ENCODE data around the gene NEU3. TPM values are rescaled to one million over a fixed set of nuclear protein-coding genes. Genes with fewer than 3 reads are reported as not detected.

NEU3 gene
- total RNA-seq, 4 donors from 2014 or later: 10.9 to 50.0 (median 13.3) TPM

DNA sequence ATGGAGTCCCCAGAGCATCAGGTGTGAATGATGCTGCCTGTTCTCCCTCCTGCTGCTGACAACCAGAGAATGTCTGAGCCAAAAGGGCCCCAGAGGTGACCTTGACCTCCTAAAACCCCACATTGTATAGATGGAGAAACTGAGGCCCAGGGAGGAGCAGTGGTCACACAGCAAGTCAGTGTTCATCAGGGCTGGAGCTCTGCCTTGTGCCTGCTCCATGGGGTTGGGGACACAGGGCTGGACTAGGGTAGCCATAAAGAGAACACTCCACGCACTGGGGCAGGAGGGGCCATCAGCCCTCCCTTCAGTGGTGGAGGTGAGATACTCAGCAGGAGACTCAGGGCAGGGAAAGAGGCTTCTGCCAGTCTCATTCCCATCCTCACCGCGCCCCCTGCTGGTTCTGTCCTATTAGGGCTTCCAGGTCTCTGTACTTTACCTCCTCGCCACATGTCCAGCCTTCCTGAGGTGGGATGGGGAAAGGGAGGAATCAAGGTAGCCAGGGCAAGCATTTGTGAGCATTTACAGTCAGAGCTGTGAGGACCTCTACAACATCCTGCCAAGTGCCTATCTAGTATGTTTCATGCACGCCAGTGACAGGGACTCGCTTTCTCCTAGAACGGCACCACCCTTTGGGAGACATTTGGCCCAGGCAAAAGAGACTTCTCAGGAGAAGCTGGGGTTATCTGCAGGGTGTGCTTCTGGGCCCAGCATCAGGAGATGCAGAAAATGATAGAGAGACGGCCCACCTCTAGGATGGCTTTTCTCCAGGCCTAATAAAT lies 43.2 kb downstream of the NEU3 start:
- Histone ChIP-seq H3K36me3 (no peaks in the 10 kb centered on the region), H3K9me3 (no peaks in the 10 kb centered on the region), H3K27me3 (no peaks in the 10 kb centered on the region), H3K4me3 (no peak overlapping the region), H3K4me1 (no peaks in the 10 kb centered on the region), H3K27ac (no peak overlapping the region)
- no peak for TF ChIP-seq POLR2A (IDR thresholded peaks at IDR 0.05)
- TF ChIP-seq, protein P1, sequence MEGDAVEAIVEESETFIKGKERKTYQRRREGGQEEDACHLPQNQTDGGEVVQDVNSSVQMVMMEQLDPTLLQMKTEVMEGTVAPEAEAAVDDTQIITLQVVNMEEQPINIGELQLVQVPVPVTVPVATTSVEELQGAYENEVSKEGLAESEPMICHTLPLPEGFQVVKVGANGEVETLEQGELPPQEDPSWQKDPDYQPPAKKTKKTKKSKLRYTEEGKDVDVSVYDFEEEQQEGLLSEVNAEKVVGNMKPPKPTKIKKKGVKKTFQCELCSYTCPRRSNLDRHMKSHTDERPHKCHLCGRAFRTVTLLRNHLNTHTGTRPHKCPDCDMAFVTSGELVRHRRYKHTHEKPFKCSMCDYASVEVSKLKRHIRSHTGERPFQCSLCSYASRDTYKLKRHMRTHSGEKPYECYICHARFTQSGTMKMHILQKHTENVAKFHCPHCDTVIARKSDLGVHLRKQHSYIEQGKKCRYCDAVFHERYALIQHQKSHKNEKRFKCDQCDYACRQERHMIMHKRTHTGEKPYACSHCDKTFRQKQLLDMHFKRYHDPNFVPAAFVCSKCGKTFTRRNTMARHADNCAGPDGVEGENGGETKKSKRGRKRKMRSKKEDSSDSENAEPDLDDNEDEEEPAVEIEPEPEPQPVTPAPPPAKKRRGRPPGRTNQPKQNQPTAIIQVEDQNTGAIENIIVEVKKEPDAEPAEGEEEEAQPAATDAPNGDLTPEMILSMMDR (IDR thresholded peaks at IDR 0.05): peak; percentile 44 to 53 (median 50)
- intact Hi-C loops (cut with DNase I; ENCODE audit: low total_unique reads): no loop called here
- peak; percentile 39 to 49 for DNase-seq

DNA sequence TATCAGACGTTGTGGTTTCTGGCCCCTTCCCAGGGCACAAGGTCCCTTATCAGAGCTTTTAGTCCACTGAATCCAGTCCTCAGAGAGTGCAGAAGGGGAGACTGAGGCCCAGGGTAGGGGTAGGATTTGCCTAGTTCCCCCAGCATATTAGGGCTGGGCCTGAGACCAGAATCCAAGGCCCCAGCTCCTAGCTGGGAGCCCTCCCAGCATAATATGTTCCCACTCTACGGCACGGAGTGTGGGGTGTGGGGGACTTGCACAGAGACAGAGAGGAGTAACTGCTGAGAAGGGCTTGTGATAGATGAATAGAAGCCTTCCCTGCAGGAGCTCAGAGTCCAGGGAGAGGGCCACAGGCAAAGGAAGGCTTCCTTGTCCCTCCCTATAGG lies 43.8 kb downstream of the NEU3 start:
- Histone ChIP-seq H3K27me3 (no peaks in the 10 kb centered on the region), H3K9me3 (no peaks in the 10 kb centered on the region), H3K4me3 (no peak overlapping the region), H3K27ac (no peak overlapping the region), H3K36me3 (no peaks in the 10 kb centered on the region), H3K4me1 (no peaks in the 10 kb centered on the region)
- no peak for DNase-seq
- TF ChIP-seq, protein P1 (IDR thresholded peaks at IDR 0.05): no peak
- intact Hi-C loops (cut with DNase I; ENCODE audit: low total_unique reads): no loop called here

DNA sequence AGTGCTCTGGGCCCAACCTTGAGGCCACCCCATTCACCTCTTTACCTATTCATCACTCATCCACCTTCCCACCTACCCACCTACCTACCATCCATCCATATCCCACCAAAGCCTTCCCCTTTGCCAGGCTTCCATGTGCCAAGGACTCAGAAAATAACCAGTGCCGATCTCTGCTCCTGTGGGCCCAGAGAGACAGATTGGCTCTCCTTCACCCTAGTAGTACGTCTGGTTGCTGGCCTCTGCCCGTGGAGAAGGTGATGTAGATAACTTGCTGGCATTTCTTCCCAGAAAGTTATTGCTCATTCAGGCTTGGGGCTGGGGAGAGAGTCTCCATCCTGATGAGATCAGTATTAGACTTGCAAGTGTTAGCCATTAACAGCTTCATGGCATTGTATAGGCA lies 45.2 kb downstream of the NEU3 start:
- H3K9me3 ChIP-seq: no peaks in the 10 kb centered on the region
- intact Hi-C loops (cut with DNase I; ENCODE audit: low total_unique reads): no loop called here
- H3K27me3 ChIP-seq: no peaks in the 10 kb centered on the region
- H3K4me1 ChIP-seq: no peaks in the 10 kb centered on the region
- no peaks in the 10 kb centered on the region for H3K36me3 ChIP-seq
- H3K27ac ChIP-seq: no peak overlapping the region
- TF ChIP-seq, protein P1 (IDR thresholded peaks at IDR 0.05): no peak
- TF ChIP-seq POLR2A (IDR thresholded peaks at IDR 0.05): no peak
- H3K4me3 ChIP-seq: no peak overlapping the region
- no peak for DNase-seq

DNA sequence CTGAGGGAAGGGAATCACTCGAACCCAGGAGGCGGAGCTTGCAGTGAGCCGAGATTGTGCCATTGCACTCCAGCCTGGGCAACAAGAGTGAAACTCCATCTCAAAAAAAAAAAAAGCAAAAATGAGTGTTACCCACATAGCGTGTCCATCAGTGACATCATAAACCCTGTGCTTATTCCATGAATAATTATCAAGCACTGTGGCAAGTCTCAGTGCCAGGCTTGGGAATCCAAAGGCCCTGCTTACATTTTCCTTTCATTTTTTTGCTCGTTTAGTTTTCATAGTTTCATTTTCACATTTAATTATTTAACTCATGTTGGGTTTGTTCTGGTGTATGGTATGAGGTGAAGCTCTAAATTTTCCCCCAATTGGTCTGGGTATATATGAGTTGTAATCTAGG lies 46.5 kb downstream of the NEU3 start:
- intact Hi-C loops (cut with DNase I; ENCODE audit: low total_unique reads): no loop called here
- Histone ChIP-seq H3K27ac (no peak overlapping the region), H3K9me3 (no peaks in the 10 kb centered on the region), H3K4me3 (no peak overlapping the region), H3K36me3 (no peaks in the 10 kb centered on the region), H3K27me3 (no peaks in the 10 kb centered on the region), H3K4me1 (no peaks in the 10 kb centered on the region)
- TF ChIP-seq, protein P1 (IDR thresholded peaks at IDR 0.05): no peak
- TF ChIP-seq POLR2A (IDR thresholded peaks at IDR 0.05): no peak
- no peak for DNase-seq

DNA sequence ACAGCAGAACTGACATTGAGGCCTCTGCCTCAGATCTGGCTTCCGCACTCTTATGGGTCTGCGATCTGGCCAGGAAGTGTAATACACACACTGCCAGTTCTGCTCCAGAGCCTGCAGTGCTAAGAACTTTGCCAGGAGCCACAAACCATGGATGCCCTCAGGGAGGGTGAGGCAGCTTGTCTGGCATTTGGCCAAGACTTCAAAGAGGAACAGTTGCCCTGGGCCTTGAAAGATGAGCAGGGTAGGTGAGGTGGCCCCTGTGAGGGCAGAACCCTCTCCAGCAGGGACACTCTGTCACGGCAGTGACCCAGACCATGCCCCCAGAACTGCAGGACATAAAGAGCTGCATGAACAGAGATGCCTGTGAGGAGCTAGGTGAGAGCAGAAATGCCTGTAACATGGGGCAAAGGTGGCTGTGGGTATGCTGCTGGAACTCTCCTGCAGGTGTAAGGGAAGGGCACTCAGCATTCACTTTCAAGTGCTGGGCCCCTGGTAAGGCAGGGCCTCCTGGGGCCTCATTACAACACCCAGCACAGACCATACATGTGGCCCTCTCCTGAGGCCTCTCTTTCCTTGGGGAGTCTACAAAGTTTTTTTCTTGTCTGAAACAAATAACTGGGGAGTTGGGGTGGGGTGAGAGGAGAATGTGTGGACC lies 47.3 kb downstream of the NEU3 start:
- Histone ChIP-seq H3K27ac (no peak overlapping the region), H3K36me3 (no peaks in the 10 kb centered on the region), H3K4me3 (no peak overlapping the region), H3K27me3 (no peaks in the 10 kb centered on the region), H3K9me3 (no peaks in the 10 kb centered on the region), H3K4me1 (no peaks in the 10 kb centered on the region)
- intact Hi-C loops (cut with DNase I; ENCODE audit: low total_unique reads): no loop called here
- DNase-seq: no peak
- TF ChIP-seq, protein P1 (IDR thresholded peaks at IDR 0.05): no peak
- TF ChIP-seq POLR2A (IDR thresholded peaks at IDR 0.05): no peak
